Heart left ventricle (tissue), 16 donors: ENCODE data around the gene BDKRB2. TPM values are rescaled to one million over a fixed set of nuclear protein-coding genes. Genes with fewer than 3 reads are reported as not detected.

Experiments used
- ATAC-seq, 4 donors: fragments of 200-7000 bp; cut with Tn5 transposase; one replicate each; pipeline ENCODE4 v1.9.1; 2020 to 2022; ENCODE audit warnings: moderate library complexity in 4 of 4, mild to moderate bottlenecking in 3 of 4, moderate number of reproducible peaks in 1 of 4
- DNase-seq, 5 donors: peaks; one replicate each; pipeline ENCODE4 v3.0.0-alpha.2; 2020
- H3K27ac ChIP-seq, 12 donors: fragments of 200-600 bp; sonication (generic) in 4 of 12; one replicate each; pipeline versions ENCODE4 v1.5.0 to v1.8.0; 2016 to 2022; ENCODE audit warnings: mild to moderate bottlenecking in 2 of 12
- H3K27me3 ChIP-seq, 9 donors: fragments of 200-600 bp; sonication (generic) in 2 of 9; one replicate each; pipeline versions ENCODE4 v1.5.1 to v1.8.0; 2016 to 2022; ENCODE audit warnings: mild to moderate bottlenecking in 3 of 9
- H3K36me3 ChIP-seq, 9 donors: fragments of 200-600 bp; sonication (generic) in 2 of 9; one replicate each; pipeline versions ENCODE4 v1.5.0 to v1.8.0; 2018 to 2022; ENCODE audit warnings: mild to moderate bottlenecking in 2 of 9
- H3K4me1 ChIP-seq, 12 donors: fragments of 200-600 bp; sonication (generic) in 4 of 12; one replicate each; pipeline versions ENCODE4 v1.5.0 to v1.8.0; 2016 to 2022; ENCODE audit warnings: mild to moderate bottlenecking in 3 of 12
- H3K4me3 ChIP-seq, 12 donors: fragments of 200-600 bp; sonication (generic) in 4 of 12; one replicate each; pipeline versions ENCODE4 v1.5.0 to v1.8.0; 2017 to 2022; ENCODE audit warnings: mild to moderate bottlenecking in 9 of 12, moderate library complexity in 4 of 12
- H3K9me3 ChIP-seq, 12 donors: fragments of 200-600 bp; sonication (generic) in 4 of 12; one replicate each; pipeline versions ENCODE4 v1.5.0 to v1.8.0; 2016 to 2022; ENCODE audit warnings: mild to moderate bottlenecking in 1 of 12
- POLR2A ChIP-seq, 2 donors: fragments of 450-650 bp; IDR thresholded peaks; one replicate each; pipeline ENCODE4 v1.6.1; 2017; ENCODE audit warnings: antibody characterized with exemption in 2 of 2, mild to moderate bottlenecking in 2 of 2, moderate library complexity in 2 of 2
- WGBS, 4 donors: extraction: QIAGEN DNeasy Blood & Tissue Kit in 2 of 4; methylation state at CpG; one replicate each; pipeline versions ENCODE4 v1.1.5 to v1.1.7; 2013 to 2018; 5-methylcytosine and 5-hydroxymethylcytosine counted together
- intact Hi-C, 10 donors: fragments of 100-400 bp; cut with DNase I; formaldehyde crosslinking; loops; one replicate each; pipeline versions ENCODE4 v1.11.1 to v1.14.2; 2022
- polyA plus RNA-seq, 2 donors: library from polyadenylated mRNA; stranded (reverse); fragments of 200-250 nt; gene quantifications; one replicate each; pipeline ENCODE4 v1.2.3, GENCODE V29; 2013
- total RNA-seq, 9 donors: library from RNA; depleted of rRNA in 2 of 9; stranded (reverse); fragments of >200 nt in 2 of 9; fragmentation: NEBNext Ultra II Directional in 3 of 9; extraction: Animal tissue kit (Norgen Biotek cat#: 25700) in 3 of 9; gene quantifications; one replicate each; pipeline versions ENCODE4 v1.1.0 to v1.2.4, GENCODE V29; 2016 to 2023
- TF ChIP-seq, protein P1 (sequence below), 12 donors: fragments of 200-600 bp; sonication (generic) in 4 of 12; IDR thresholded peaks; one replicate each; pipeline versions ENCODE4 v1.5.0 to v1.8.0; 2018 to 2022; ENCODE audit warnings: antibody characterized with exemption in 12 of 12, mild to moderate bottlenecking in 5 of 12
- donor health status: ischemic (EF 13 %, LVEDD 7.1; RV severe dilation, severe dysfunction).
- donor health status: healthy with polysubstance abuse.
- donor health status: DM: no; HTN: yes; CAD: no.
- donor health status: DM: no; HTN: no; CAD: no.
- donor health status: ischemic (EF 25% LVEDD 6.9; RV normal size, moderate dysfunction).
- donor health status: ischemic (EF 25% LVEDD 5.7; RV mildly dilated, moderate dysfunction).
- donor health status: healthy.
- donor health status: DM: yes; HTN: yes; CAD: no.
- donor health status: ischemic (EF 35%, LVEDD 5.7; RV mildly dilated, moderate dysfunction).
- donor health status: nonischemic (EF 11% LVEDD 7.7; RV severe dilation, severe dysfunction).
- donor health status: DM: yes; HTN: yes; CAD: no.
- donor health status: PGD.
- donor health status: ischemic (EF 29% LVEDD 5.4; RV normal size, mild dysfunction).
- donor health status: nonischemic (EF 23%, LVEDD 6.1; RV moderate dilation, normal function).

Gene BDKRB2
- total and polyA plus RNA-seq, 11 donors, result 0.14 to 3.3 (median 0.63) TPM

- 80 to 86% (median 85%) methylated on average over 9 to 10 of the region's 10 CpGs for WGBS, 4 donors
- DNase-seq (no peak), ATAC-seq (no peak)
- intact Hi-C loops, result no loop called here
- no peaks in the 10 kb centered on the region for H3K9me3 ChIP-seq
- H3K36me3 ChIP-seq, result no peaks in the 10 kb centered on the region
- H3K27ac ChIP-seq, result no peak overlapping the region
- no peak for TF ChIP-seq POLR2A (IDR thresholded peaks at IDR 0.05)
- TF ChIP-seq, protein P1, sequence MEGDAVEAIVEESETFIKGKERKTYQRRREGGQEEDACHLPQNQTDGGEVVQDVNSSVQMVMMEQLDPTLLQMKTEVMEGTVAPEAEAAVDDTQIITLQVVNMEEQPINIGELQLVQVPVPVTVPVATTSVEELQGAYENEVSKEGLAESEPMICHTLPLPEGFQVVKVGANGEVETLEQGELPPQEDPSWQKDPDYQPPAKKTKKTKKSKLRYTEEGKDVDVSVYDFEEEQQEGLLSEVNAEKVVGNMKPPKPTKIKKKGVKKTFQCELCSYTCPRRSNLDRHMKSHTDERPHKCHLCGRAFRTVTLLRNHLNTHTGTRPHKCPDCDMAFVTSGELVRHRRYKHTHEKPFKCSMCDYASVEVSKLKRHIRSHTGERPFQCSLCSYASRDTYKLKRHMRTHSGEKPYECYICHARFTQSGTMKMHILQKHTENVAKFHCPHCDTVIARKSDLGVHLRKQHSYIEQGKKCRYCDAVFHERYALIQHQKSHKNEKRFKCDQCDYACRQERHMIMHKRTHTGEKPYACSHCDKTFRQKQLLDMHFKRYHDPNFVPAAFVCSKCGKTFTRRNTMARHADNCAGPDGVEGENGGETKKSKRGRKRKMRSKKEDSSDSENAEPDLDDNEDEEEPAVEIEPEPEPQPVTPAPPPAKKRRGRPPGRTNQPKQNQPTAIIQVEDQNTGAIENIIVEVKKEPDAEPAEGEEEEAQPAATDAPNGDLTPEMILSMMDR (IDR thresholded peaks at IDR 0.05), result no peak
- no peaks in the 10 kb centered on the region for H3K4me1 ChIP-seq
- H3K4me3 ChIP-seq, result no peak overlapping the region
- H3K27me3 ChIP-seq, result peaks cover 0 to 5% (median 0%) of the 10 kb centered on the region in 9 donors
These were observed 38.0 kb upstream of the BDKRB2 start for GRCh38 chr14:96166461-96167223.

GRCh38 chr14:96167224-96168148 lies 37.2 kb upstream of the BDKRB2 start:
- intact Hi-C loops, result no loop called here
- TF ChIP-seq, protein P1 (IDR thresholded peaks at IDR 0.05), result no peak
- no peak for TF ChIP-seq POLR2A (IDR thresholded peaks at IDR 0.05)
- no peak for ATAC-seq
- Histone ChIP-seq H3K27me3 (peaks cover 0 to 5% (median 0%) of the 10 kb centered on the region in 9 donors), H3K9me3 (no peaks in the 10 kb centered on the region), H3K4me3 (no peak overlapping the region), H3K36me3 (no peaks in the 10 kb centered on the region), H3K4me1 (no peaks in the 10 kb centered on the region), H3K27ac (no peak overlapping the region)
- WGBS, 4 donors, result 78 to 90% (median 85%) methylated on average over 8 of the region's 8 CpGs
- no peak for DNase-seq

GRCh38 chr14:96168581-96168980 lies 36.1 kb upstream of the BDKRB2 start:
- H3K9me3 ChIP-seq, result no peaks in the 10 kb centered on the region
- H3K36me3 ChIP-seq, result no peaks in the 10 kb centered on the region
- intact Hi-C loops, result no loop called here
- TF ChIP-seq POLR2A (IDR thresholded peaks at IDR 0.05), result no peak
- TF ChIP-seq, protein P1 (IDR thresholded peaks at IDR 0.05), result no peak
- WGBS, 4 donors, result 84 to 94% (median 88%) methylated on average over 4 of the region's 4 CpGs
- H3K27ac ChIP-seq, result no peak overlapping the region
- DNase-seq (no peak), ATAC-seq (no peak)
- peaks cover 0 to 13% (median 0%) of the 10 kb centered on the region in 9 donors for H3K27me3 ChIP-seq
- H3K4me3 ChIP-seq, result no peak overlapping the region
- H3K4me1 ChIP-seq, result no peaks in the 10 kb centered on the region
